ENCODE results near the gene STMN1. TPM values are rescaled to one million over a fixed set of nuclear protein-coding genes. Genes with fewer than 3 reads are reported as not detected.

The STMN1 gene
- total RNA-seq, 1 donor from 2014 or later = 341 TPM

- no peaks in the 10 kb centered on the region for H3K27me3 Mint-ChIP-seq (ENCODE audit: low read depth)
- no peaks in the 10 kb centered on the region for H3K36me3 Mint-ChIP-seq (ENCODE audit: low read depth)
- H3K27ac Mint-ChIP-seq = no peak overlapping the region
- intact Hi-C loops (cut with micrococcal nuclease) = no loop called here
- no peak overlapping the region for H3K4me3 Mint-ChIP-seq (ENCODE audit: low read depth)
- H3K9me3 Mint-ChIP-seq = no peaks in the 10 kb centered on the region
- H3K4me1 Mint-ChIP-seq (ENCODE audit: low read depth) = peaks cover 14% of the 10 kb centered on the region
- DNase-seq (ENCODE audit: low spot score) = no peak
Observed at GRCh38 chr1:25854554-25854953, 51.7 kb downstream of the STMN1 start.

Other genes starting within 250 kb of the STMN1 start
- 8.0 and 8.2 TPM in 2 replicates for gene SELENON, start 106.2 kb downstream of the STMN1 start, total RNA-seq
- 29.6 and 30.0 TPM in 2 replicates for gene MTFR1L, start 86.5 kb downstream of the STMN1 start, total RNA-seq
- 9.5 and 10.9 TPM in 2 replicates for gene AUNIP, start 47.0 kb downstream of the STMN1 start, total RNA-seq
- 7.4 and 7.9 TPM in 2 replicates for gene PAQR7, start 30.7 kb downstream of the STMN1 start, total RNA-seq
- 7.3 and 7.7 TPM in 2 replicates for gene PAFAH2, start 91.6 kb upstream of the STMN1 start, total RNA-seq
- not detected in 2 replicates for gene EXTL1, start 115.4 kb upstream of the STMN1 start, total RNA-seq
- gene SLC30A2, start 139.7 kb upstream of the STMN1 start, total RNA-seq = not detected in 2 replicates
- gene TRIM63, start 161.2 kb upstream of the STMN1 start, total RNA-seq = not detected in 2 replicates
- gene PDIK1L, start 205.4 kb upstream of the STMN1 start, total RNA-seq = 15.2 and 17.2 TPM in 2 replicates